Esophagus mucosa (tissue), 1 donor: ENCODE data around the gene LZTS3. TPM values are rescaled to one million over a fixed set of nuclear protein-coding genes. Genes with fewer than 3 reads are reported as not detected.
A peak's percentile ranks its signal among the peaks of the same experiment; 100 is the strongest.
"Not testable (repeated sequence)": the region's sequence is repeated elsewhere in the genome, so short reads cannot be mapped to it uniquely, and the experiment has no call there.

Experiments used
- ATAC-seq: fragments of 200-7000 bp; cut with Tn5 transposase; one replicate; pipeline ENCODE4 v1.9.1; 2020
- total RNA-seq: library from RNA; stranded (reverse); gene quantifications from one replicate; pipeline ENCODE4 v1.2.4, GENCODE V29; 2023
- donor health status: DM: yes; HTN: yes; CAD: no.

The LZTS3 gene
- 1.3 TPM for total RNA-seq

- ATAC-seq, result peak; percentile 65
Measured at GRCh38 chr20:3172933-3173609, at the start of gene LZTS3. LZTS3 (minus strand) TSS chr20:3173549; CDS start chr20:3167163, 6,386 bp downstream.

GRCh38 chr20:3221398-3222226, 48.3 kb upstream of the LZTS3 start:
- peak; percentile 82 for ATAC-seq

- ATAC-seq, result peak; percentile 69
Measured at GRCh38 chr20:3218307-3218988, 45.1 kb upstream of the LZTS3 start.

GRCh38 chr20:3215359-3215917, 42.1 kb upstream of the LZTS3 start:
- not testable (repeated sequence) for ATAC-seq

- no peak for ATAC-seq
Measured at GRCh38 chr20:3213226-3213625, 39.9 kb upstream of the LZTS3 start.

GRCh38 chr20:3210346-3210745, 37.0 kb upstream of the LZTS3 start:
- ATAC-seq, result no peak

- peak; percentile 48 for ATAC-seq
Measured at GRCh38 chr20:3209946-3210317, 36.6 kb upstream of the LZTS3 start.

- ATAC-seq, result peak; percentile 44
Measured at GRCh38 chr20:3209257-3209945, 36.1 kb upstream of the LZTS3 start, which contains the start of gene ITPA. ITPA (plus strand) TSS chr20:3209498; CDS start chr20:3209552, 54 bp downstream.

- no peak for ATAC-seq
Measured at GRCh38 chr20:3208786-3209256, 35.5 kb upstream of the LZTS3 start.

GRCh38 chr20:3204124-3204794, 30.9 kb upstream of the LZTS3 start, which contains the start of gene DDRGK1:
DDRGK1 (minus strand) TSS chr20:3204682; CDS start chr20:3204627, 55 bp downstream.
- peak; percentile 93 for ATAC-seq

GRCh38 chr20:3203315-3204123, 30.2 kb upstream of the LZTS3 start:
- peak; percentile 55 for ATAC-seq

GRCh38 chr20:3202965-3203314, 29.6 kb upstream of the LZTS3 start:
- ATAC-seq, result no peak

- ATAC-seq, result no peak
Measured at GRCh38 chr20:3199976-3200755, 26.8 kb upstream of the LZTS3 start.

- no peak for ATAC-seq
Measured at GRCh38 chr20:3199206-3199605, 25.9 kb upstream of the LZTS3 start.

- ATAC-seq, result no peak
Measured at GRCh38 chr20:3195590-3196237, 22.4 kb upstream of the LZTS3 start.

GRCh38 chr20:3194617-3195280, 21.4 kb upstream of the LZTS3 start:
- no peak for ATAC-seq

- ATAC-seq, result no peak
Measured at GRCh38 chr20:3193806-3194616, 20.7 kb upstream of the LZTS3 start.
